SKM-1 treated with dmso at 0.1 percent for 144 hours (cell line): ENCODE results near the gene NGEF.

Experiments used
- DNase-seq: peaks from one replicate; lab custom pipeline; 2025; ENCODE audit not compliant: unreplicated experiment; lab: John Stamatoyannopoulos, UW

Gene NGEF

GRCh38 chr2:232887171-232887850 lies 125.7 kb downstream of the NGEF start:
- no peak for DNase-seq

DNA sequence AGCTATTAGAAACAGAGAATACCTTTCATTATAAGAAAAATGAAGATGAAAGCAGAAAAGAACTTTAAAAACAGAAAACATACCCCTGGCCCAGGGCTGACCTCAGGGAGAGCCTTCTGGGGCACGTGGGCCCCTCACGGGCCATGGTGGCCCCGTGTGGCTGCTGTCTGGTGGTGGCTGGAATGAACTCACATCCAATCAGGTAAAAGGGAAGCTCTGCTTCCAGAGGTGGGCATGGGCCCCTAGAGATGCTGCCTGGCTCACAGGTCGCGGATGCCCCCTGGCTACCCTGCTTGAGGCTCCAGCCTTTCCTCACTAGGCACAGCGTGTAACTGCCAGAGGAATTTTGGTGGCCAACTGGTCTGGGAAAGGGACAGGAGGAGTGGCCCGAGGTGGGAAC lies 126.4 kb downstream of the NGEF start:
- DNase-seq = no peak

DNA sequence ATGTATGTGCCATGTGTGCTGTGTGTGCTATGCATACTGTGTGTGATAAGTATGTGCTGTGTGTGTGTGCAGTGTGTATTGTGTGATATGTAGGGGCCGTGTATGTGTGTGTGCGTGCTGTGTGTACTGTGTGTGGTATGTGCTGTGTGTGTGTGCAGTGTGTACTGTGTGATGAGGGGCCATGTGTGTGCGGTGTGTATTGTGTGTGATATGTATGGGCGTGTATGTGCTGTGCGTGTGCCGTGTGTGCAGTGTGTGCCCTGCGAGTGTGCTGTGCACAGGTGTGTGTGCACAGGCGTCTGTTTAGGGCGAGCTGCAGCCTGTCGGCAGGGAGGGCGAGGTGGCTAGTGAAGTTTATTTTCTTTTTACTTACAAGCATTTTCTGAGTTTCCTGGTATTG lies 126.9 kb downstream of the NGEF start:
- DNase-seq = no peak

GRCh38 chr2:232885264-232885961 lies 127.6 kb downstream of the NGEF start:
- no peak for DNase-seq

DNA sequence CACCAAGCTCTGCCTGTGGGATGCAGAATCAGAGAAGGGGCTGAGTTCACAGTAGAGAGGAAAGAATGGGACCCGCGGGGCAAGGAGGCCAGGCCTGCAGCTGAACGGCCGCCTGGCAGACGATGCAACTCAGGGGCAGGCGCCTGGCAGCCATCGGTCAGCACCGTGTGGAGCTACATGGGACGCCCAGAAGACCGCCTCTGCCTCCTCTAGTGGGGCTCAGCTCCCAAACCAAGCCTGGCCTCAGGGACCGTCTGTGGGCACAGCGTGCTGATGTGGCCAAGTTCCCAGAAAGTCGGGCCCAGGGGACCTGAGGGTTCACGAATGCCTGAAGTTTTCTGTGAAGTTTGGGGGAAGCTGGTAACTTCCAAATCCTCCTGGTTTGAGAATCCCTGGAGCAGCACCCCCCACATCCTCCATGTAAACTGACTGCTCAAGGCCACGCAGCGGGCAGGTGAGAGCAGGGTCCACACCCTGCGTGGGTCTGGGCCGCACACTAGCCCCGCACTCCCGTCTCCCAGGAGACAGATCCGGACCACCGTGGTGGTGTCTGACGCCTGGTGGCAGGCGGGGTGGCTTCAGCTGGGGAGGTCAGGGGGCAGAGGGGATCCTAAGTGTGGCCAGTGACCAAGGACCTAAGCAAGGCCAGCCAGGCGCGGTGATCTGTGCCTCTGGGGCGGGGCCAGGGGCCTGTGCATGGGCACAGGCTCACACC lies 128.3 kb downstream of the NGEF start:
- DNase-seq = no peak

- DNase-seq = no peak
Measured at GRCh38 chr2:232884001-232884421, 129.0 kb downstream of the NGEF start.

GRCh38 chr2:232883116-232883721 lies 129.8 kb downstream of the NGEF start:
- DNase-seq = no peak

DNA sequence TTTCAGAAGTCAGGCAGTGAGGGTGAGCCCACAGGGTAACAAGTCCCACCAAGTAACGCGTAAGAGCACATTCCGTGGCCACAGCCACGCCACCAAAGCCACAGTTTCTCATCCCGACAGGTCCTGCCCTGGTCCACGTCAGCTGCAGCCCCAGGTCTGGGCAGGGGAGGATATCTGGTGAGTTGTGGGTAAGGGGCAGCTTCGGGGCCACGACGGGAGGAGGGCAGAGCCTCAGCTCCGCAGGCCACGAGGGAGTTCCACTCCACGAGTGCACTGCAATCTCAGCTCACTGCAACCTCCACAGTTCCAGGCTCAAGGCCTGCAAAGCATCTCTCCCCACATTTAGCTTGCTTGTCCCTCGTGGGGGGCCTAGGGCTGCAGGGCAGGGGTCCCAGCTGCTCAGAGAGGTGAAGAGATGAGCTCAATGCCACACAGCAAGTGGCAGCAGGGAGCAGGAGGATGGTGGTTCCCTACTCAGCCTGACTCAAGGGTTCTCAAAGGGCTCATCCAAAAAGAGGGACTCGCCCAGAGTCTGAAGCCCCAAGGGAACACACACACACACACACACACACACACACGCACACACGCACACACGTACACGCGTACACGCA lies 130.4 kb downstream of the NGEF start:
- DNase-seq = no peak

GRCh38 chr2:232882085-232882484 lies 131.0 kb downstream of the NGEF start:
- no peak for DNase-seq

GRCh38 chr2:232880764-232881351 lies 132.2 kb downstream of the NGEF start:
- DNase-seq = no peak

DNA sequence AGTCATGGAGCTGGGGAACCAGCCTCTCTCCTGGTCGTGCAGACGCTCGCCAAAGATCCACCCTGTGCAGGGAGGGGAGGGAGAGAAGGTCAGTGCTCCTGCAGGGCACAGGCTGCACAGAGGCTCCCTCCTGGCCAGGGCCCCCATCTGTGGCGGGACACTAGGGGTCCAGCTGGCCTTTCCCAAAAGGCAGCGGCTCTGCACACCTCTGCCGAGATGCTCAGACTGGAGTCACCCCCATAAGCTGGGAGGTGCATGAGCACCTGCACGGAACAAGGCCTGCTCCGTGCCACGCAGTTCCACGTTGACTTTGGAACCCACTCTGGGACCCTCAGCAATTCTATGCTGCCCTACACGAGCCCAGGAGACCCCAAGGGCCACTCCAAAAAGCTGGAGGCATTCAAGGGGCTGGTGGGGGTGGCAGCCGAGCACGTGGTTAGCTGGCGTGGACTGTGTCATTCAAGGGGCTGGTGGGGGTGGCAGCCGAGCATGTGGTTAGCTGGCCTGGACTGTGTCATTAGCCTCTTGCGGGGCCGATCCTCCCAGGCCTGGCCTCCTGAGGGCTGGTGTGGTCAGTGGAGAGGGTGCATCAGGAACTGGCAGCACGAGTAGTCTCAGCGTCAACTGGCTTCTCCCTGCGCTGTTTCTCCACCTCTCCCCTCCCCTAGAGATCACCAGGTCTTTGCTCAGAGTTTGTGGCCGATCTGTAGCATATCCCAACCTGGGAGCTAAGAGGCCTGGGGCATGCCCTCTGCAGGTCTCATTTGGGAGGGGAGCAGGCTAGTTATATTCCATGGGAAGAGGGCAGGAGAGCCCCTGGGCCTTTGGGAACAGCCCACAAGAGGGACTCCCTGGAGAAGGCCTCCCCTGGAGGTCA lies 133.2 kb downstream of the NGEF start:
- no peak for DNase-seq

GRCh38 chr2:232878855-232879617 lies 134.0 kb downstream of the NGEF start:
- DNase-seq = no peak

DNA sequence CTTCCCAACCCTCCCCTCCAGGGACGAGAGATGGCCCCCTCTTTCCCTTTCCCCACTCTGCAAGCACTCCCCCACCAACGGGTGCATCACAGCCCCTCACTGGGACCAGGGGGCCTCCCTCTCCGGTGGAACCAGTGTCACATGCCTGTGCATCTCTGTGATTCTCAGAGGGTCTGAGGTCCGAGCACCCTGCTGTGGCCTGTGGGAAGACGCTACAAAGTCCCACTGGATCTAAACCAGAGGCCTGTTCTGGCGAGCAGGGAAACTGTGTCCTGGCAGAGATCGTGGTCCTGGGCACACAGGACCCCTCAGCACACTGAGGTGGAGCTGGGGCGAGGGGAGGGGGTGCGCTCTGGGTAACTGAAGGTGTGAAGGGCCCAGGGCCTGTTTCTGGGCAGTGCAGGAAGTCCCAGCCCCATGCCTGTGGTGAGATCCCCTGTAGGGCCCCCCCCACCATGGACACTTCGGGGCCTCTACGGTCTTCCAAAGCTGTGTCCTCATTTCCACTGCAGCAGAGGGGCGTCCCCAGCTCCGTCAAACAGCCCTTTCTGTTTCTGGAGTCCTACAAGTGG lies 135.0 kb downstream of the NGEF start:
- DNase-seq = no peak

DNA sequence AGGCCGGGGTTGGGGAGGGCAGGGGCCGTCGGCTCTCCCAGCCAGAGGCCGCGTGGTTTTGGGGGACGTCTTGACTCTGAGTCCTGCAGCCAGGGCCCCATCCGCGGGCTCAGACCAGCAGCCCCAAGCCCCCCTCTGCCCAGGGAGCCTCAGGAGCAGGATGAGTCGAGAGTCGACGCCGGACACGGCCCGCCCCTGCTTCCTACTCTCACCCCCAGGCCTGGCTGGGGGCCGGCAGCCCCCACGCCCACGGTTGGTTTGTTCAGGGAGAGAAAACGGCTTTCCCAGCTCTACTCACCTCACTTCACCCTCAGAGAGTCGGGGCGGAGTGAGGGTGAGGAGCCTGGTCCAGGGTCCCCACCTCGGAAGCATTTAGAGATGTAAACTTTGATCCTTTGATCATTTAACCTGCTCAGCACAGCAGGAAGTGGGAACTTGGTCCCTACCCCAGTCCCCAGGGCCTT lies 136.0 kb downstream of the NGEF start:
- DNase-seq = no peak

GRCh38 chr2:232876161-232876977 lies 136.7 kb downstream of the NGEF start:
- peak; percentile 69 for DNase-seq

- no peak for DNase-seq
Measured at GRCh38 chr2:232875256-232876121, 137.6 kb downstream of the NGEF start.

GRCh38 chr2:232874677-232875223 lies 138.3 kb downstream of the NGEF start:
- DNase-seq = no peak
